ENCODE data around the gene ATL3. TPM values are rescaled to one million over a fixed set of nuclear protein-coding genes. Genes with fewer than 3 reads are reported as not detected.

Gene ATL3
- total RNA-seq, 1 experiment from 2014 or later = 79.0 TPM

GRCh38 chr11:63719987-63720386 is 48.8 kb upstream of the ATL3 start:
- DNase-seq (ENCODE audit: low read depth, low spot score) (no peak), ATAC-seq (no peak)
- in situ Hi-C loops (cut with HindIII; ENCODE audit: low pct_unique_long_range_greater_than_20kb, low sequenced_read_pairs) = no loop called here
- ChIA-PET CTCF (no interaction called here), POLR2A (no interaction called here)
- no peak for TF ChIP-seq CTCF (IDR thresholded peaks at IDR 0.05)
- no peak for TF ChIP-seq SIN3A (IDR thresholded peaks at IDR 0.05; ENCODE audit: borderline replicate concordance, insufficient read depth, low read depth, low read length)
- TF ChIP-seq REST (IDR thresholded peaks at IDR 0.05; ENCODE audit: insufficient read depth in 1 of 2, low read depth in 2 of 2, low read length in 1 of 2) = no peak
- no peak for TF ChIP-seq POLR2AphosphoS5 (IDR thresholded peaks at IDR 0.05; ENCODE audit: low read depth, low read length)
- TF ChIP-seq TCF7L2 (IDR thresholded peaks at IDR 0.05; ENCODE audit: low read depth, low read length) = no peak
- Histone ChIP-seq H3K9me3 (ENCODE audit: control insufficient read depth, insufficient read depth, low read depth, low read length) (no peaks in the 10 kb centered on the region), H3K4me3 (ENCODE audit: low read depth in 2 of 2, low read length in 2 of 2) (no peak overlapping the region), H3K4me1 (ENCODE audit: control insufficient read depth, insufficient read depth, low read length) (no peaks in the 10 kb centered on the region), H3K27me3 (ENCODE audit: control insufficient read depth, insufficient read depth, low read length) (no peaks in the 10 kb centered on the region), H3K27ac (ENCODE audit: low read length) (no peak overlapping the region), H3K36me3 (ENCODE audit: control insufficient read depth, insufficient read depth, low read length) (no peaks in the 10 kb centered on the region)
- BruUV-seq (replicated peaks) = no TSS peak
- intact Hi-C loops (cut with micrococcal nuclease; ENCODE audit: unreplicated experiment) = no loop called here

GRCh38 chr11:63719001-63719400 is 47.8 kb upstream of the ATL3 start:
- in situ Hi-C loops (cut with HindIII; ENCODE audit: low pct_unique_long_range_greater_than_20kb, low sequenced_read_pairs) = no loop called here
- intact Hi-C loops (cut with micrococcal nuclease; ENCODE audit: unreplicated experiment) = no loop called here
- POLR2A ChIA-PET = no interaction called here
- TF ChIP-seq POLR2AphosphoS5 (IDR thresholded peaks at IDR 0.05; ENCODE audit: low read depth, low read length) = no peak
- TF ChIP-seq CTCF (IDR thresholded peaks at IDR 0.05) = no peak
- TF ChIP-seq SIN3A (IDR thresholded peaks at IDR 0.05; ENCODE audit: borderline replicate concordance, insufficient read depth, low read depth, low read length) = no peak
- no peak for TF ChIP-seq REST (IDR thresholded peaks at IDR 0.05; ENCODE audit: insufficient read depth in 1 of 2, low read depth in 2 of 2, low read length in 1 of 2)
- no peak for TF ChIP-seq TCF7L2 (IDR thresholded peaks at IDR 0.05; ENCODE audit: low read depth, low read length)
- DNase-seq (ENCODE audit: low read depth, low spot score) = no peak
- no TSS peak for BruUV-seq (replicated peaks)
- ATAC-seq = no peak
- Histone ChIP-seq H3K4me1 (ENCODE audit: control insufficient read depth, insufficient read depth, low read length) (no peaks in the 10 kb centered on the region), H3K36me3 (ENCODE audit: control insufficient read depth, insufficient read depth, low read length) (no peaks in the 10 kb centered on the region), H3K4me3 (ENCODE audit: low read depth in 2 of 2, low read length in 2 of 2) (no peak overlapping the region), H3K9me3 (ENCODE audit: control insufficient read depth, insufficient read depth, low read depth, low read length) (no peaks in the 10 kb centered on the region), H3K27me3 (ENCODE audit: control insufficient read depth, insufficient read depth, low read length) (no peaks in the 10 kb centered on the region), H3K27ac (ENCODE audit: low read length) (no peak overlapping the region)
- CTCF ChIA-PET = no interaction called here
